Breast epithelium (tissue), 3 donors: Measurements from ENCODE around the gene CTH.
"Not testable (repeated sequence)": the region's sequence is repeated elsewhere in the genome, so short reads cannot be mapped to it uniquely, and the experiment has no call there.

Source experiments
- CTCF ChIP-seq, 3 donors: fragments of 450-650 bp; IDR thresholded peaks; one replicate each; pipeline ENCODE4 v1.5.1; 2016 to 2017; ENCODE audit warnings: antibody characterized with exemption in 3 of 3, mild to moderate bottlenecking in 3 of 3, moderate library complexity in 3 of 3
- POLR2A ChIP-seq: fragments of 450-650 bp; IDR thresholded peaks from one replicate; pipeline ENCODE4 v1.6.1; 2016; ENCODE audit warnings: antibody characterized with exemption, mild to moderate bottlenecking, moderate library complexity
- POLR2AphosphoS5 ChIP-seq, 3 donors: sonication (generic); formaldehyde crosslinking; IDR thresholded peaks; one replicate each; pipeline ENCODE4 v1.6.1; 2017; ENCODE audit warnings: antibody characterized with exemption in 3 of 3

GRCh38 chr1:70460740-70461713 is 50.0 kb downstream of the CTH start:
- TF ChIP-seq POLR2A; CTCF (IDR thresholded peaks at IDR 0.05); POLR2AphosphoS5 (IDR thresholded peaks at IDR 0.05): not testable (repeated sequence)
